Testis (tissue), 2 donors: ENCODE measurements around the gene ROBO1.

Experiments
- CTCF ChIP-seq, 3 experiments: fragments of 450-650 bp in 2 of 3; fragments of 200-600 bp in 1 of 3; sonication (generic) in 1 of 3; IDR thresholded peaks; one replicate each; pipeline ENCODE4 v1.5.1; 2016 to 2019; ENCODE audit warnings: antibody characterized with exemption in 3 of 3, mild to moderate bottlenecking in 2 of 3, moderate library complexity in 1 of 3
- POLR2A ChIP-seq: fragments of 450-650 bp; IDR thresholded peaks from one replicate; pipeline ENCODE4 v1.6.1; 2017; ENCODE audit warnings: antibody characterized with exemption, mild to moderate bottlenecking, moderate library complexity

- TF ChIP-seq CTCF (IDR thresholded peaks at IDR 0.05) (no peak), POLR2A (no peak)
These were observed 621.8 kb downstream of the ROBO1 start for GRCh38 chr3:79146024-79146423.
